HepG2 (cell line): Measurements from ENCODE around the gene LAG3. TPM values are rescaled to one million over a fixed set of nuclear protein-coding genes. Genes with fewer than 3 reads are reported as not detected.

Source experiments
- ARID5B ChIP-seq: IDR thresholded peaks from 2 replicates; pipeline ENCODE4 v1.4.0; 2020; ENCODE audit warnings: mild to moderate bottlenecking, missing genetic modification reagents
- ARNT2 ChIP-seq: sonication (generic); formaldehyde crosslinking; IDR thresholded peaks from 2 replicates; pipeline ENCODE4 v1.8.0; 2022; ENCODE audit warnings: mild to moderate bottlenecking, low read depth, missing genetic modification reagents, moderate library complexity
- CEBPZ ChIP-seq: IDR thresholded peaks from 2 replicates; pipeline ENCODE4 v1.6.1; 2012; ENCODE audit warnings: low read length, improper control_type of control experiment
- EED ChIP-seq: sonication (generic); formaldehyde crosslinking; IDR thresholded peaks from 2 replicates; pipeline ENCODE4 v1.5.0; 2020; ENCODE audit warnings: mild to moderate bottlenecking, missing genetic modification reagents
- NAIF1 ChIP-seq: sonication (generic); formaldehyde crosslinking; IDR thresholded peaks from 2 replicates; pipeline ENCODE4 v1.5.0; 2020; ENCODE audit warnings: mild to moderate bottlenecking, missing genetic modification reagents, borderline replicate concordance
- NFIB ChIP-seq: sonication (generic); formaldehyde crosslinking; IDR thresholded peaks from 2 replicates; pipeline ENCODE4 v1.9.0; 2021; ENCODE audit warnings: missing genetic modification reagents, mild to moderate bottlenecking, borderline replicate concordance
- NFRKB ChIP-seq: fragments of 450-650 bp; IDR thresholded peaks from 2 replicates; pipeline ENCODE4 v1.6.1; 2017
- NR2F2 ChIP-seq: IDR thresholded peaks from 2 replicates; pipeline ENCODE4 v1.6.1; 2012; ENCODE audit warnings: low read depth, inconsistent platforms, borderline replicate concordance
- PPARG ChIP-seq: conservative IDR thresholded peaks from 2 replicates; pipeline ENCODE4 v1.6.1; 2016; ENCODE audit warnings: missing biosample characterization, missing genetic modification reagents
- PRDM10 ChIP-seq: sonication (generic); formaldehyde crosslinking; IDR thresholded peaks from 2 replicates; pipeline ENCODE4 v1.4.0; 2020; ENCODE audit warnings: low read depth, missing genetic modification reagents
- SNAPC5 ChIP-seq: sonication (generic); formaldehyde crosslinking; IDR thresholded peaks from 2 replicates; pipeline ENCODE4 v1.8.1; 2023; ENCODE audit warnings: mild to moderate bottlenecking, missing genetic modification reagents, borderline replicate concordance
- ZNF558 ChIP-seq: sonication (generic); formaldehyde crosslinking; IDR thresholded peaks from 2 replicates; pipeline ENCODE4 v1.9.0; 2022; ENCODE audit warnings: mild to moderate bottlenecking, missing genetic modification reagents, borderline replicate concordance
- ZNF674 ChIP-seq: sonication (generic); formaldehyde crosslinking; IDR thresholded peaks from 2 replicates; pipeline ENCODE4 v1.5.0; 2020; ENCODE audit warnings: low read depth, mild to moderate bottlenecking, missing genetic modification reagents
- ZNF704 ChIP-seq: sonication (generic); formaldehyde crosslinking; IDR thresholded peaks from 2 replicates; pipeline ENCODE4 v1.8.1; 2023; ENCODE audit warnings: mild to moderate bottlenecking, inconsistent platforms, moderate library complexity, missing genetic modification reagents, borderline replicate concordance
- ZNF777 ChIP-seq: sonication (generic); formaldehyde crosslinking; IDR thresholded peaks from 2 replicates; pipeline ENCODE4 v1.4.0; 2020; ENCODE audit warnings: missing genetic modification reagents
- polyA plus RNA-seq, 8 experiments: library from polyadenylated mRNA; depleted of rRNA in 3 of 8; stranded (reverse) in 7 of 8; unstranded in 1 of 8; fragments of >200 nt; fragmentation: Illumina TruSeq in 4 of 8; extraction: Trizol in 4 of 8; gene quantifications; 2 replicates each; pipeline versions ENCODE4 v1.2.1 to v1.2.3, GENCODE V29; 2011 to 2016; ENCODE audit warnings: low read depth in 4 of 8, missing spikeins in 1 of 8, mixed read lengths in 1 of 8; ENCODE audit not compliant: insufficient read depth in 1 of 8
- total RNA-seq, 5 experiments: library from RNA; depleted of rRNA; stranded (reverse); fragments of >200 nt; fragmentation: Illumina TruSeq; extraction: Trizol; gene quantifications; 2 replicates each; pipeline ENCODE4 v1.2.3, GENCODE V29; 2016; ENCODE audit warnings: low read depth in 1 of 5

The LAG3 gene
- total and polyA plus RNA-seq, 2 of the 13 experiments (the other 11 are each of a cell fraction or from before 2014, with no cell fraction given): 0.11 to 0.26 TPM

GRCh38 chr12:6752921-6753771 is 19.2 kb upstream of the LAG3 start, which contains the start of gene MLF2 (continued):
- TF ChIP-seq ZNF704: no peak; the same call in 1 of the 2 replicates
- TF ChIP-seq NR2F2: no peak
- peak; percentile 68 for TF ChIP-seq PRDM10 (CRISPR knock-in tag)
- TF ChIP-seq ZNF558: 0 out of 2 replicates have a peak, but pooled peaks have one; percentile 51
- TF ChIP-seq NFRKB: no peak
- TF ChIP-seq ARNT2 (CRISPR knock-in tag): peak; percentile 78
- peak; percentile 82; the same call in 1 of the 2 replicates for TF ChIP-seq EED
- no peak for TF ChIP-seq SNAPC5
- 0 out of 2 replicates have a peak, but pooled peaks have one; percentile 61 for TF ChIP-seq NAIF1 (CRISPR knock-in tag)
- no peak for TF ChIP-seq NFIB
- TF ChIP-seq ARID5B (CRISPR knock-in tag): peak; percentile 28; the same call in 1 of the 2 replicates
- no peak for TF ChIP-seq ZNF777
- TF ChIP-seq ZNF674 (CRISPR knock-in tag): no peak; the same call in 1 of the 2 replicates
- no peak for TF ChIP-seq CEBPZ
- TF ChIP-seq PPARG: no peak
